ENCODE data around the gene SLC30A4.
"Not testable (repeated sequence)": the region's sequence is repeated elsewhere in the genome, so short reads cannot be mapped to it uniquely, and the experiment has no call there.

Gene SLC30A4

GRCh38 chr15:45522328-45523165 lies at the start of gene SLC30A4:
TSS of gene SLC30A4 (minus strand) at chr15:45522755. CDS start at chr15:45522354, 401 bp downstream.
- peak; percentile 64 for DNase-seq

GRCh38 chr15:45555934-45556608 lies 33.5 kb upstream of the SLC30A4 start:
- no peak for DNase-seq

GRCh38 chr15:45551676-45552075 lies 29.1 kb upstream of the SLC30A4 start:
- no peak for DNase-seq

GRCh38 chr15:45550436-45550835 lies 27.9 kb upstream of the SLC30A4 start:
- DNase-seq = peak; percentile 65

GRCh38 chr15:45549541-45550220 lies 27.1 kb upstream of the SLC30A4 start:
- peak; percentile 80 for DNase-seq

GRCh38 chr15:45548753-45549520 lies 26.4 kb upstream of the SLC30A4 start:
- DNase-seq = no peak

- DNase-seq = no peak
These were observed 24.2 kb upstream of the SLC30A4 start for GRCh38 chr15:45546789-45547188.

GRCh38 chr15:45544266-45545023 lies 21.9 kb upstream of the SLC30A4 start:
- no peak for DNase-seq

GRCh38 chr15:45543051-45543450 lies 20.5 kb upstream of the SLC30A4 start:
- no peak for DNase-seq

- no peak for DNase-seq
These were observed 18.0 kb upstream of the SLC30A4 start for GRCh38 chr15:45540531-45540930.

- DNase-seq = no peak
These were observed 17.1 kb upstream of the SLC30A4 start for GRCh38 chr15:45539680-45540079.

- no peak for DNase-seq
These were observed 14.4 kb upstream of the SLC30A4 start for GRCh38 chr15:45536934-45537333.

- no peak for DNase-seq
These were observed 13.0 kb upstream of the SLC30A4 start for GRCh38 chr15:45535486-45536042.

- no peak for DNase-seq
These were observed 12.3 kb upstream of the SLC30A4 start for GRCh38 chr15:45534821-45535220.

- DNase-seq = peak; percentile 21
These were observed 10.3 kb upstream of the SLC30A4 start for GRCh38 chr15:45532892-45533291.

GRCh38 chr15:45529613-45530012 lies 7.1 kb upstream of the SLC30A4 start:
- DNase-seq = no peak

GRCh38 chr15:45527086-45527485 lies 4.5 kb upstream of the SLC30A4 start:
- DNase-seq = no peak

GRCh38 chr15:45523166-45523460 lies 558 bp upstream of the SLC30A4 start:
- no peak for DNase-seq

GRCh38 chr15:45521596-45522327 lies 793 bp downstream of the SLC30A4 start:
- DNase-seq = peak; percentile 8

GRCh38 chr15:45510758-45511280 lies 11.7 kb downstream of the SLC30A4 start:
- DNase-seq = no peak

- not testable (repeated sequence) for DNase-seq
These were observed 15.4 kb downstream of the SLC30A4 start for GRCh38 chr15:45507143-45507542.
